Esophagus muscularis mucosa (tissue), 4 donors: ENCODE results near the gene MBOAT1. TPM values are rescaled to one million over a fixed set of nuclear protein-coding genes. Genes with fewer than 3 reads are reported as not detected.
"Not testable (repeated sequence)": the region's sequence is repeated elsewhere in the genome, so short reads cannot be mapped to it uniquely, and the experiment has no call there.

Experiments
- DNase-seq: peaks from one replicate; pipeline ENCODE4 v3.0.0-alpha.2; 2017; ENCODE audit errors: extremely low spot score
- H3K27ac ChIP-seq, 4 donors: fragments of 200-600 bp; sonication (generic); replicated peaks in 1 of 4; 1 replicate in 3 of 4; 2 replicates in 1 of 4; pipeline ENCODE4 v1.5.1; 2016 to 2019; ENCODE audit warnings: mild to moderate bottlenecking in 1 of 4
- H3K27me3 ChIP-seq, 4 donors: fragments of 200-600 bp; sonication (generic); one replicate each; pipeline versions ENCODE4 v1.5.1 to v1.6.0; 2016 to 2019
- H3K36me3 ChIP-seq, 4 donors: fragments of 200-600 bp; sonication (generic); one replicate each; pipeline ENCODE4 v1.5.1; 2016 to 2019
- H3K4me1 ChIP-seq, 4 donors: fragments of 200-600 bp; sonication (generic); one replicate each; pipeline ENCODE4 v1.5.1; 2016 to 2019
- H3K4me3 ChIP-seq, 4 donors: fragments of 200-600 bp; sonication (generic); 1 replicate in 2 of 4; 2 replicates in 2 of 4; pipeline ENCODE4 v1.5.1; 2016 to 2019; ENCODE audit warnings: mild to moderate bottlenecking in 4 of 4, moderate library complexity in 1 of 4
- H3K9me3 ChIP-seq, 4 donors: fragments of 200-600 bp; sonication (generic); 1 replicate in 3 of 4; 2 replicates in 1 of 4; pipeline ENCODE4 v1.5.1; 2016 to 2019
- CTCF ChIP-seq, 3 experiments: fragments of 200-600 bp in 2 of 3; fragments of 450-650 bp in 1 of 3; sonication (generic) in 2 of 3; IDR thresholded peaks; one replicate each; pipeline ENCODE4 v1.5.1; 2017 to 2019; ENCODE audit warnings: antibody characterized with exemption in 3 of 3, mild to moderate bottlenecking in 2 of 3, moderate library complexity in 1 of 3
- EP300 ChIP-seq: sonication (generic); formaldehyde crosslinking; IDR thresholded peaks from one replicate; pipeline ENCODE4 v1.6.1; 2017; ENCODE audit warnings: antibody characterized with exemption
- POLR2A ChIP-seq: fragments of 450-650 bp; IDR thresholded peaks from one replicate; pipeline ENCODE4 v1.6.1; 2017; ENCODE audit warnings: antibody characterized with exemption, moderate library complexity, mild to moderate bottlenecking, low read depth
- POLR2AphosphoS5 ChIP-seq, 2 donors: sonication (generic); formaldehyde crosslinking; IDR thresholded peaks; one replicate each; pipeline ENCODE4 v1.6.1; 2017; ENCODE audit warnings: antibody characterized with exemption in 2 of 2
- WGBS: methylation state at CpG from one replicate; pipeline ENCODE4 v1.1.5; 2018; 5-methylcytosine and 5-hydroxymethylcytosine counted together
- intact Hi-C: fragments of 100-400 bp; cut with DNase I; formaldehyde crosslinking; loops from one replicate; pipeline ENCODE4 v1.15.1; 2023
- total RNA-seq, 4 donors: library from RNA; depleted of rRNA; stranded (reverse); fragments of >200 nt; gene quantifications; one replicate each; pipeline versions ENCODE4 v1.1.0 to v1.2.1, GENCODE V29; 2016

The MBOAT1 gene
- total RNA-seq, 4 donors from 2014 or later: 4.3 to 5.6 (median 4.7) TPM

GRCh38 chr6:20182926-20183521 lies 29.2 kb downstream of the MBOAT1 start:
- H3K36me3 ChIP-seq: peaks cover 0 to 14% (median 4%) of the 10 kb centered on the region in 4 donors
- peaks cover 15 to 43% (median 24%) of the 10 kb centered on the region in 4 donors for H3K4me1 ChIP-seq
- H3K9me3 ChIP-seq: no peaks in the 10 kb centered on the region
- H3K27ac ChIP-seq: peak overlapping the region in 2 of 4 donors; percentile 11 to 64
- no peak for DNase-seq
- no peak overlapping the region for H3K4me3 ChIP-seq
- TF ChIP-seq POLR2AphosphoS5 (IDR thresholded peaks at IDR 0.05) (peak; percentile 10 to 32), CTCF (IDR thresholded peaks at IDR 0.05) (no peak), POLR2A (no peak), EP300 (no peak)
- H3K27me3 ChIP-seq: no peaks in the 10 kb centered on the region
- intact Hi-C loops: no loop called here
- WGBS: 67% methylated on average over 2 of the region's 2 CpGs

- DNase-seq: no peak
- peaks cover 0 to 14% (median 4%) of the 10 kb centered on the region in 4 donors for H3K36me3 ChIP-seq
- intact Hi-C loops: no loop called here
Observed at GRCh38 chr6:20182069-20182468, 30.2 kb downstream of the MBOAT1 start.

GRCh38 chr6:20180935-20181334 lies 31.3 kb downstream of the MBOAT1 start:
- no peak overlapping the region for H3K4me3 ChIP-seq
- no peaks in the 10 kb centered on the region for H3K9me3 ChIP-seq
- WGBS: 88% methylated on average over 1 of the region's 3 CpGs
- H3K27me3 ChIP-seq: no peaks in the 10 kb centered on the region
- no peak overlapping the region for H3K27ac ChIP-seq
- H3K4me1 ChIP-seq: peaks cover 8 to 27% (median 24%) of the 10 kb centered on the region in 4 donors
- TF ChIP-seq CTCF (IDR thresholded peaks at IDR 0.05) (no peak), POLR2A (no peak), EP300 (no peak), POLR2AphosphoS5 (IDR thresholded peaks at IDR 0.05) (no peak)
- intact Hi-C loops: no loop called here
- peaks cover 0 to 9% (median under 1%) of the 10 kb centered on the region in 4 donors for H3K36me3 ChIP-seq
- no peak for DNase-seq

More at GRCh38 chr6:20182069-20182468, 30.2 kb downstream of the MBOAT1 start:
- 94% methylated on average over 2 of the region's 2 CpGs for WGBS
- H3K27me3 ChIP-seq: no peaks in the 10 kb centered on the region
- H3K4me1 ChIP-seq: peaks cover 15 to 34% (median 24%) of the 10 kb centered on the region in 4 donors
- H3K27ac ChIP-seq: no peak overlapping the region
- H3K9me3 ChIP-seq: no peaks in the 10 kb centered on the region
- TF ChIP-seq POLR2A: no peak
- TF ChIP-seq POLR2AphosphoS5 (IDR thresholded peaks at IDR 0.05): no peak
- no peak for TF ChIP-seq CTCF (IDR thresholded peaks at IDR 0.05)
- no peak for TF ChIP-seq EP300
- H3K4me3 ChIP-seq: no peak overlapping the region

GRCh38 chr6:20179287-20180045 lies 32.8 kb downstream of the MBOAT1 start:
- H3K36me3 ChIP-seq, H3K9me3 ChIP-seq, H3K4me3 ChIP-seq, intact Hi-C loops, H3K27ac ChIP-seq, H3K27me3 ChIP-seq, DNase-seq: not testable (repeated sequence)
- WGBS: 89% methylated on average over 4 of the region's 4 CpGs
- H3K4me1 ChIP-seq: peaks cover 8 to 27% (median 24%) of the 10 kb centered on the region in 4 donors

- peaks cover 0 to 3% (median 0%) of the 10 kb centered on the region in 4 donors for H3K36me3 ChIP-seq
- H3K4me1 ChIP-seq: peaks cover 6 to 25% (median 21%) of the 10 kb centered on the region in 4 donors
- no peak for DNase-seq
- TF ChIP-seq CTCF (IDR thresholded peaks at IDR 0.05) (no peak), POLR2AphosphoS5 (IDR thresholded peaks at IDR 0.05) (no peak), POLR2A (no peak), EP300 (no peak)
- intact Hi-C loops: no loop called here
- WGBS: 87% methylated on average over 2 of the region's 2 CpGs
- no peaks in the 10 kb centered on the region for H3K9me3 ChIP-seq
- H3K27me3 ChIP-seq: no peaks in the 10 kb centered on the region
- no peak overlapping the region for H3K4me3 ChIP-seq
- H3K27ac ChIP-seq: no peak overlapping the region
Observed at GRCh38 chr6:20178327-20178726, 33.9 kb downstream of the MBOAT1 start.
